ENCODE measurements around the gene HIF1AN. TPM values are rescaled to one million over a fixed set of nuclear protein-coding genes. Genes with fewer than 3 reads are reported as not detected.

The HIF1AN gene
- total and polyA plus RNA-seq, 2 donors (not counting 1 experiment from before 2014, with no cell fraction given) = 7.3 to 65.6 TPM

DNA sequence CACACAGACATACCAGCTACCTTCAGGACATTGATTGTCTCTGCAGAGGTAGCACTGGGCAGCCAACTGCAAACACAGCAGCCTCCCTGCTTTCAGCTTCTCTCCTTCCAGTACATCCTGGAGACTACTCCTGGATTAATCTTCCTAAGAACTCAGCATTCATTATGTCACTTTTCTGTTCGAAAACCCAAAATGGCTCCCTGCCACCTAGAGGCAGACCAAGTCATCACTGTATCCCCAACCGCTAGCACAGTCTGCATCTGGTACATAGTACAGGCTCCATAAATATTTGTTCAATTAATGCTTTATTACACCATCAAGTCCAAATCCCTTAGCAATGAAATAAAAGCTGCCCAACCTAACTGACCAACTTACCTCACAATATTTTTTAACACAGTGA lies 11.1 kb upstream of the HIF1AN start:
- no peak overlapping the region for H2AFZ ChIP-seq (ENCODE audit: insufficient read depth, low read depth, low read length, poor library complexity, severe bottlenecking)
- H3K9me3 ChIP-seq (ENCODE audit: control extremely low read depth in 1 of 3, control insufficient read depth in 2 of 3, insufficient read depth in 1 of 3, low read length in 2 of 3) = no peaks in the 10 kb centered on the region
- Mint-ChIP-seq H3K4me3 (no peak overlapping the region), H3K9me3 (ENCODE audit: insufficient read depth) (no peaks in the 10 kb centered on the region), H3K4me1 (peaks cover 24% of the 10 kb centered on the region), H3K27me3 (no peaks in the 10 kb centered on the region), H3K27ac (no peak overlapping the region)
- intact Hi-C loops (cut with micrococcal nuclease) = no loop called here
- H3K27ac ChIP-seq (ENCODE audit: low read length in 2 of 2) = no peak overlapping the region
- CTCF ChIA-PET = interaction anchor here (1.0 to 2.2 kb wide), 2 partner anchors 11 to 14 kb away, joined by 4 to 6 read pairs; partner anchors contain the start of gene HIF1AN
- no peak for TF ChIP-seq EZH2 (IDR thresholded peaks at IDR 0.05; ENCODE audit: borderline replicate concordance, insufficient read depth, low read depth, low read length, poor library complexity, severe bottlenecking)
- POLR2A ChIA-PET = no interaction called here
- no peak overlapping the region for H3K4me2 ChIP-seq (replicated peaks; ENCODE audit: low read depth, low read length, poor library complexity, severe bottlenecking)
- H3K9ac ChIP-seq (ENCODE audit: low read length) = no peak overlapping the region
- peaks cover 12 to 15% of the 10 kb centered on the region in 2 donors for H3K4me1 ChIP-seq (ENCODE audit: control insufficient read depth in 2 of 2, insufficient read depth in 2 of 2, low read length in 2 of 2)
- DNase-seq (no peak), ATAC-seq (ENCODE audit: low read depth) (no peak)
- WGBS (ENCODE audit: insufficient coverage) = 93% methylated on average over 2 of the region's 2 CpGs
- peaks cover 5% of the 10 kb centered on the region for H4K20me1 ChIP-seq (ENCODE audit: control insufficient read depth, insufficient read depth, low read length, poor library complexity, severe bottlenecking)
- H3K36me3 ChIP-seq (replicated peaks in 1 of 2; ENCODE audit: control extremely low read depth in 1 of 2, control insufficient read depth in 1 of 2, extremely low read depth in 1 of 2, insufficient read depth in 2 of 2, low read length in 1 of 2) = peaks cover 12 to 29% of the 10 kb centered on the region in 2 experiments
- peaks cover 13% of the 10 kb centered on the region for H3K79me2 ChIP-seq (ENCODE audit: control insufficient read depth, insufficient read depth, low read length)
- H3K27me3 ChIP-seq (replicated peaks in 1 of 4; ENCODE audit: control extremely low read depth in 1 of 4, control insufficient read depth in 3 of 4, insufficient read depth in 4 of 4, low read length in 3 of 4) = peaks cover 0 to 4% (median 0%) of the 10 kb centered on the region in 4 experiments
- no peak overlapping the region for H3K4me3 ChIP-seq (ENCODE audit: control extremely low read depth in 1 of 5, extremely low read depth in 1 of 5, insufficient read depth in 1 of 5, low read depth in 2 of 5, low read length in 4 of 5)

DNA sequence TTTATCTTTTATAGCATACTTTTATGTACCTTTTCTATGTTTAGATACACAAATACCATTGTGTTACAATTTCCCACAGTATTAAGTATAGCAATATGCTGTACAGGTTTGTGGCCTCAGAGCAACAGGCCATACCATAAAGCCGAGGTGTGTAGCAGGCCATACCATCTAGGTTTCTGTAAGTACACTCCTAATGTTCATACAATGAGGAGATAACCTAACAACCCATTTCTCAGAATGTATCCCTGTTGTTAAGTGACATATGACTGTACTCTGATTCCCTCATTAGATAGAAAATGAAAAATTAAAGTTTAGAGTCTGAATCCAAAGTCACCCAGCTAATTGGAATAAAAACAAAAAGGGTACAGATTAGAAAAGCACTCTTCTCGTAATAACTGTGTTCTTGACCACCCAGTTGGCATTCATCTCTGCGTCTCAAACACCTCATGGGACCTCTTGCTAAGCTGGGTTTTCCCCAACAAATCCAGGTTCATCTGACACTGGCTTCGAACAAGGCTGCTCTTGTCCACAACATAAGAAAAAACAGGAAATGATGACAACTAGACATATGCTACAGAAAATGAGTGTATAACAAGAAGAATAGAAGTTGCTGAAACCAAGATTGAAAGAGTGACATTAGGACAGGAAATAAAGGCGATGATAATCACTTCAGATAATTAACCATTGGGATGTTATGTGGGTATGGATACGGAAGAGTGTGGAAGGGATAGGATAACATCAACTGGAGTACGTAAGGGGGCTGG lies 7.4 kb upstream of the HIF1AN start:
- H3K9me3 Mint-ChIP-seq (ENCODE audit: insufficient read depth) = no peaks in the 10 kb centered on the region
- Histone ChIP-seq H3K27me3 (replicated peaks in 1 of 4; ENCODE audit: control extremely low read depth in 1 of 4, control insufficient read depth in 3 of 4, insufficient read depth in 4 of 4, low read length in 3 of 4) (no peaks in the 10 kb centered on the region), H3K9me3 (ENCODE audit: control extremely low read depth in 1 of 3, control insufficient read depth in 2 of 3, insufficient read depth in 1 of 3, low read length in 2 of 3) (no peaks in the 10 kb centered on the region), H2AFZ (ENCODE audit: insufficient read depth, low read depth, low read length, poor library complexity, severe bottlenecking) (peak overlapping the region; percentile 97), H3K79me2 (ENCODE audit: control insufficient read depth, insufficient read depth, low read length) (peaks cover 21% of the 10 kb centered on the region), H3K4me3 (ENCODE audit: control extremely low read depth in 1 of 5, extremely low read depth in 1 of 5, insufficient read depth in 1 of 5, low read depth in 2 of 5, low read length in 4 of 5) (peak overlapping the region in 4 of 5 experiments; percentile 79 to 98 (median 83)), H3K36me3 (replicated peaks in 1 of 2; ENCODE audit: control extremely low read depth in 1 of 2, control insufficient read depth in 1 of 2, extremely low read depth in 1 of 2, insufficient read depth in 2 of 2, low read length in 1 of 2) (peaks cover 12 to 27% of the 10 kb centered on the region in 2 experiments), H3K27ac (ENCODE audit: low read length in 2 of 2) (peak overlapping the region in 1 of 2 donors; percentile 83), H3K4me2 (replicated peaks; ENCODE audit: low read depth, low read length, poor library complexity, severe bottlenecking) (peak overlapping the region; percentile 88), H3K9ac (ENCODE audit: low read length) (peak overlapping the region; percentile 92), H4K20me1 (ENCODE audit: control insufficient read depth, insufficient read depth, low read length, poor library complexity, severe bottlenecking) (peaks cover 5% of the 10 kb centered on the region), H3K4me1 (ENCODE audit: control insufficient read depth in 2 of 2, insufficient read depth in 2 of 2, low read length in 2 of 2) (peaks cover 16 to 21% of the 10 kb centered on the region in 2 donors)
- POLR2A ChIA-PET = no interaction called here
- peak overlapping the region; percentile 100 for H3K4me3 Mint-ChIP-seq
- H3K4me1 Mint-ChIP-seq = peaks cover 33% of the 10 kb centered on the region
- CTCF ChIA-PET = interaction anchor here (1.0 to 2.7 kb wide), 3 partner anchors 8 to 10 kb away, joined by 3 to 15 read pairs (median 3); partner anchors contain the start of gene HIF1AN
- DNase-seq (peak; percentile 31), ATAC-seq (ENCODE audit: low read depth) (no peak)
- TF ChIP-seq CTCF (IDR thresholded peaks at IDR 0.05) = no peak
- H3K27me3 Mint-ChIP-seq = no peaks in the 10 kb centered on the region
- peak overlapping the region; percentile 62 for H3K27ac Mint-ChIP-seq
- 38% methylated on average over 3 of the region's 7 CpGs for WGBS (ENCODE audit: insufficient coverage)
- intact Hi-C loops (cut with micrococcal nuclease) = loop anchor here (2.0 kb wide), 1 partner anchor 384 kb away; the partner anchor contains the start of gene SLF2

Data from B cell (primary cell).